PC-9 (cell line): ENCODE results near the gene ARHGEF12.

Source experiments
- EZH2 ChIP-seq: fragments of 200-600 bp; sonication (generic); IDR thresholded peaks from 2 replicates; pipeline ENCODE4 v1.8.0; 2017; ENCODE audit warnings: antibody characterized with exemption, low read depth
- TF ChIP-seq, protein P1 (sequence below): fragments of 200-600 bp; sonication (generic); conservative IDR thresholded peaks from 2 replicates; pipeline ENCODE4 v1.6.1; 2017; ENCODE audit warnings: mixed run types, antibody characterized with exemption, mild to moderate bottlenecking, moderate library complexity

DNA sequence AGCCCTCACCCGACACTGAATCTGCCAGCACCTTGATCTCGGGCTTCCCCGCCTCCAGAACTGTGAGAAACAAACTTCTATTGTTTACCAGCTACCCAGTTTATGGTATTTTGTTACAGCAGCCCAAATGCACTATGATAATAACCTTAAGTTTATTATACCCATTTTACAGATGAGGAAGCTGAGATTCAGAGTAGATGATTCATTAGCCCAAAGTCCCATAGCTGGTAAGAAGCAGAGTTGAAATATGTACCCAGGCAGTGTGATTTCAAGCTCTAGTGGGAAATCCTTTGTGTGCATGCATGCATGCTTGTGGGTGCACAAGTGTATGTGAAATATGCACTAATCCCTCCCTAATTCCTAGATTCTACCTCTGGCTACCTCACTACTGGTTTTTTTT is 183.3 kb downstream of the ARHGEF12 start:
- TF ChIP-seq, protein P1, sequence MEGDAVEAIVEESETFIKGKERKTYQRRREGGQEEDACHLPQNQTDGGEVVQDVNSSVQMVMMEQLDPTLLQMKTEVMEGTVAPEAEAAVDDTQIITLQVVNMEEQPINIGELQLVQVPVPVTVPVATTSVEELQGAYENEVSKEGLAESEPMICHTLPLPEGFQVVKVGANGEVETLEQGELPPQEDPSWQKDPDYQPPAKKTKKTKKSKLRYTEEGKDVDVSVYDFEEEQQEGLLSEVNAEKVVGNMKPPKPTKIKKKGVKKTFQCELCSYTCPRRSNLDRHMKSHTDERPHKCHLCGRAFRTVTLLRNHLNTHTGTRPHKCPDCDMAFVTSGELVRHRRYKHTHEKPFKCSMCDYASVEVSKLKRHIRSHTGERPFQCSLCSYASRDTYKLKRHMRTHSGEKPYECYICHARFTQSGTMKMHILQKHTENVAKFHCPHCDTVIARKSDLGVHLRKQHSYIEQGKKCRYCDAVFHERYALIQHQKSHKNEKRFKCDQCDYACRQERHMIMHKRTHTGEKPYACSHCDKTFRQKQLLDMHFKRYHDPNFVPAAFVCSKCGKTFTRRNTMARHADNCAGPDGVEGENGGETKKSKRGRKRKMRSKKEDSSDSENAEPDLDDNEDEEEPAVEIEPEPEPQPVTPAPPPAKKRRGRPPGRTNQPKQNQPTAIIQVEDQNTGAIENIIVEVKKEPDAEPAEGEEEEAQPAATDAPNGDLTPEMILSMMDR, result no peak
- no peak for TF ChIP-seq EZH2
